Uterus (tissue), 4 donors: Measurements from ENCODE around the gene RCN2. TPM values are rescaled to one million over a fixed set of nuclear protein-coding genes. Genes with fewer than 3 reads are reported as not detected.

Experiments used
- DNase-seq, 2 donors: peaks; one replicate each; pipeline ENCODE4 v3.0.0-alpha.2; 2019 to 2020
- H3K27ac ChIP-seq, 2 donors: fragments of 200-600 bp; sonication (generic); 1 replicate in 1 of 2; 2 replicates in 1 of 2; pipeline ENCODE4 v1.5.1; 2016 to 2018
- H3K27me3 ChIP-seq, 2 donors: fragments of 200-600 bp; sonication (generic); one replicate each; pipeline ENCODE4 v1.5.1; 2018 to 2019; ENCODE audit warnings: control low read depth in 1 of 2
- H3K36me3 ChIP-seq, 2 donors: fragments of 200-600 bp; sonication (generic); one replicate each; pipeline ENCODE4 v1.5.1; 2019; ENCODE audit warnings: control low read depth in 1 of 2
- H3K4me1 ChIP-seq, 2 donors: fragments of 200-600 bp; sonication (generic); one replicate each; pipeline ENCODE4 v1.5.1; 2018 to 2019; ENCODE audit warnings: control low read depth in 1 of 2
- H3K4me3 ChIP-seq, 2 donors: fragments of 200-600 bp; sonication (generic); 1 replicate in 1 of 2; 2 replicates in 1 of 2; pipeline ENCODE4 v1.5.1; 2018 to 2019; ENCODE audit warnings: mild to moderate bottlenecking in 1 of 2
- H3K9me3 ChIP-seq, 2 donors: fragments of 200-600 bp; sonication (generic); one replicate each; pipeline ENCODE4 v1.5.1; 2019; ENCODE audit warnings: control low read depth in 1 of 2
- POLR2A ChIP-seq, 2 donors: fragments of 450-650 bp; IDR thresholded peaks; one replicate each; pipeline ENCODE4 v1.6.1; 2016; ENCODE audit warnings: antibody characterized with exemption in 2 of 2, mild to moderate bottlenecking in 1 of 2, moderate library complexity in 1 of 2
- intact Hi-C: fragments of 100-400 bp; cut with DNase I; formaldehyde crosslinking; loops from one replicate; pipeline ENCODE4 v1.15.1; 2023; ENCODE audit warnings: low total_unique reads
- total RNA-seq, 4 donors: library from RNA; depleted of rRNA in 3 of 4; stranded (reverse); fragments of >200 nt in 3 of 4; gene quantifications; one replicate each; pipeline versions ENCODE4 v1.1.0 to v1.2.4, GENCODE V29; 2014 to 2023
- TF ChIP-seq, protein P1 (sequence below), 4 experiments: fragments of 200-600 bp in 2 of 4; fragments of 450-650 bp in 2 of 4; sonication (generic) in 2 of 4; IDR thresholded peaks; one replicate each; pipeline ENCODE4 v1.5.1; 2016 to 2019; ENCODE audit warnings: antibody characterized with exemption in 4 of 4, mild to moderate bottlenecking in 2 of 4, moderate library complexity in 1 of 4
- donor health status: DM: yes; HTN: yes; CAD: no.

RCN2 gene
- total RNA-seq, 4 donors from 2014 or later, result 26.1 to 108 (median 46.7) TPM

DNA sequence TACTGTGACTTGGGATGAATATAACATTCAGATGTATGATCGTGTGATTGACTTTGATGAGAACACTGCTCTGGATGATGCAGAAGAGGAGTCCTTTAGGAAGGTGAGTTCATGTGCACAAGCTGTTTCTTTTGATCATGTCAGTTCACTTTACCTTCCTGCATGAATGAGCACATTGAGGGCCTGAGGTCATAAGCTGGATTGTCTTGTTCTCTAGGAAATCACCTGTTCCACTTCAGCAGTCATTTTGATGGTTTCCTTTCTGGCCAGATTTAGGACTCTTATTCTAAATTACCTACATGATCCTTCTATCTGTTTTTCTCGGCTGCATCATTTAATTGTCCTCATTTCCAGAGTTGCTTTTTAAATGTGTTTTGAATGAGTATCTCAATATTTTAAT, 4.1 kb downstream of the RCN2 start:
- H3K27me3 ChIP-seq, result no peaks in the 10 kb centered on the region
- H3K9me3 ChIP-seq, result no peaks in the 10 kb centered on the region
- no peaks in the 10 kb centered on the region for H3K36me3 ChIP-seq
- no peak overlapping the region for H3K27ac ChIP-seq
- DNase-seq, result no peak
- TF ChIP-seq POLR2A (IDR thresholded peaks at IDR 0.05), result no peak
- TF ChIP-seq, protein P1, sequence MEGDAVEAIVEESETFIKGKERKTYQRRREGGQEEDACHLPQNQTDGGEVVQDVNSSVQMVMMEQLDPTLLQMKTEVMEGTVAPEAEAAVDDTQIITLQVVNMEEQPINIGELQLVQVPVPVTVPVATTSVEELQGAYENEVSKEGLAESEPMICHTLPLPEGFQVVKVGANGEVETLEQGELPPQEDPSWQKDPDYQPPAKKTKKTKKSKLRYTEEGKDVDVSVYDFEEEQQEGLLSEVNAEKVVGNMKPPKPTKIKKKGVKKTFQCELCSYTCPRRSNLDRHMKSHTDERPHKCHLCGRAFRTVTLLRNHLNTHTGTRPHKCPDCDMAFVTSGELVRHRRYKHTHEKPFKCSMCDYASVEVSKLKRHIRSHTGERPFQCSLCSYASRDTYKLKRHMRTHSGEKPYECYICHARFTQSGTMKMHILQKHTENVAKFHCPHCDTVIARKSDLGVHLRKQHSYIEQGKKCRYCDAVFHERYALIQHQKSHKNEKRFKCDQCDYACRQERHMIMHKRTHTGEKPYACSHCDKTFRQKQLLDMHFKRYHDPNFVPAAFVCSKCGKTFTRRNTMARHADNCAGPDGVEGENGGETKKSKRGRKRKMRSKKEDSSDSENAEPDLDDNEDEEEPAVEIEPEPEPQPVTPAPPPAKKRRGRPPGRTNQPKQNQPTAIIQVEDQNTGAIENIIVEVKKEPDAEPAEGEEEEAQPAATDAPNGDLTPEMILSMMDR (IDR thresholded peaks at IDR 0.05), result no peak
- intact Hi-C loops, result no loop called here
- H3K4me3 ChIP-seq, result no peak overlapping the region
- H3K4me1 ChIP-seq, result peaks cover 0 to 7% of the 10 kb centered on the region in 2 donors

GRCh38 chr15:76936671-76937070, 5.1 kb downstream of the RCN2 start:
- H3K4me3 ChIP-seq, result no peak overlapping the region
- no peak overlapping the region for H3K27ac ChIP-seq
- TF ChIP-seq POLR2A (IDR thresholded peaks at IDR 0.05), result no peak
- TF ChIP-seq, protein P1 (IDR thresholded peaks at IDR 0.05), result no peak
- H3K36me3 ChIP-seq, result no peaks in the 10 kb centered on the region
- H3K4me1 ChIP-seq, result peaks cover 0 to 7% of the 10 kb centered on the region in 2 donors
- intact Hi-C loops, result no loop called here
- no peaks in the 10 kb centered on the region for H3K9me3 ChIP-seq
- DNase-seq, result no peak
- no peaks in the 10 kb centered on the region for H3K27me3 ChIP-seq

GRCh38 chr15:76938752-76939151, 7.2 kb downstream of the RCN2 start:
- intact Hi-C loops, result no loop called here

DNA sequence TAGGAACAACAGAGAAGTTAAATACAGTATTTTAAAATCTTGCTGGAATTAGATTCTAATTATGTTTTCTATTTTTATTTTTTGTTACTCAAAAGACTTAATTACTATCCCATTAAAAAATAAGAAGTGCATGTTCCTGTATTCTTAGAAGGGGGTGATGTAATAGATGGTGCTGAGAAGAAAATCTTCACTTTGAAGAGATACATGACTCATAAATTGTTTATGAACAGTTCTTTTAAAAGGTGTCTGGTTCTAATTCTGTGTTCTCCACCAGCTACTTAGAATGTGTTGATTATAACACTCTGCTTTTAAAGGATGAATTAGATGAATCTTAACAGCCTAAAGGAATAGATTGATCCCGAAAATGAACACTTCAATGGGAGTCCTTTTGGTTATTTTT, 8.2 kb downstream of the RCN2 start:
- H3K4me3 ChIP-seq, result no peak overlapping the region
- H3K27ac ChIP-seq, result no peak overlapping the region
- intact Hi-C loops, result no loop called here
- TF ChIP-seq, protein P1 (IDR thresholded peaks at IDR 0.05), result no peak
- TF ChIP-seq POLR2A (IDR thresholded peaks at IDR 0.05), result no peak
- no peak for DNase-seq
- H3K36me3 ChIP-seq, result no peaks in the 10 kb centered on the region
- no peaks in the 10 kb centered on the region for H3K4me1 ChIP-seq
- H3K27me3 ChIP-seq, result no peaks in the 10 kb centered on the region
- no peaks in the 10 kb centered on the region for H3K9me3 ChIP-seq

More at GRCh38 chr15:76938752-76939151, 7.2 kb downstream of the RCN2 start:
- no peak overlapping the region for H3K4me3 ChIP-seq
- no peaks in the 10 kb centered on the region for H3K4me1 ChIP-seq
- no peak for DNase-seq
- no peak overlapping the region for H3K27ac ChIP-seq
- TF ChIP-seq, protein P1 (IDR thresholded peaks at IDR 0.05), result no peak
- no peak for TF ChIP-seq POLR2A (IDR thresholded peaks at IDR 0.05)
- H3K9me3 ChIP-seq, result no peaks in the 10 kb centered on the region
- no peaks in the 10 kb centered on the region for H3K36me3 ChIP-seq
- no peaks in the 10 kb centered on the region for H3K27me3 ChIP-seq

GRCh38 chr15:76941636-76942035, 10.1 kb downstream of the RCN2 start:
- no peaks in the 10 kb centered on the region for H3K27me3 ChIP-seq
- TF ChIP-seq, protein P1 (IDR thresholded peaks at IDR 0.05), result no peak
- no peak for TF ChIP-seq POLR2A (IDR thresholded peaks at IDR 0.05)
- H3K4me3 ChIP-seq, result no peak overlapping the region
- no peak for DNase-seq
- H3K27ac ChIP-seq, result no peak overlapping the region
- no peaks in the 10 kb centered on the region for H3K9me3 ChIP-seq
- no peaks in the 10 kb centered on the region for H3K36me3 ChIP-seq
- no peaks in the 10 kb centered on the region for H3K4me1 ChIP-seq
- intact Hi-C loops, result no loop called here
